Vagina (tissue), 2 donors: ENCODE measurements around the gene FUBP3.

Experiments used
- CTCF ChIP-seq, 3 experiments: fragments of 450-650 bp in 2 of 3; fragments of 200-600 bp in 1 of 3; sonication (generic) in 1 of 3; IDR thresholded peaks; one replicate each; pipeline ENCODE4 v1.5.1; 2017 to 2019; ENCODE audit warnings: antibody characterized with exemption in 3 of 3, mild to moderate bottlenecking in 2 of 3, moderate library complexity in 2 of 3
- POLR2A ChIP-seq, 2 donors: fragments of 450-650 bp; IDR thresholded peaks; one replicate each; pipeline ENCODE4 v1.6.1; 2017; ENCODE audit warnings: antibody characterized with exemption in 2 of 2, mild to moderate bottlenecking in 2 of 2, moderate library complexity in 2 of 2
- POLR2AphosphoS5 ChIP-seq, 2 donors: sonication (generic); formaldehyde crosslinking; IDR thresholded peaks; one replicate each; pipeline ENCODE4 v1.9.0; 2017; ENCODE audit warnings: antibody characterized with exemption in 2 of 2, mild to moderate bottlenecking in 2 of 2, low read depth in 1 of 2; ENCODE audit not compliant: insufficient read depth in 1 of 2

GRCh38 chr9:130682421-130683121, 103.2 kb downstream of the FUBP3 start:
- TF ChIP-seq CTCF (IDR thresholded peaks at IDR 0.05): peak; percentile 72 to 83 (median 80)
- TF ChIP-seq POLR2A (IDR thresholded peaks at IDR 0.05): no peak
- peak in 1 of 2 donors; percentile 24 for TF ChIP-seq POLR2AphosphoS5 (IDR thresholded peaks at IDR 0.05; ENCODE audit: insufficient read depth in 1 of 2, low read depth in 1 of 2)
